Measurements from ENCODE around the gene CNN2. TPM values are rescaled to one million over a fixed set of nuclear protein-coding genes. Genes with fewer than 3 reads are reported as not detected.

Gene CNN2
- total and polyA plus RNA-seq, 9 donors, result 31.3 to 64.9 (median 53.7) TPM

Other genes starting within 250 kb of the CNN2 start
- 50.6 TPM for gene PTBP1, start 229.2 kb upstream of the CNN2 start, total RNA-seq
- gene PTBP1, start 229.2 kb upstream of the CNN2 start, polyA plus RNA-seq (ENCODE audit: insufficient read depth in 1 of 8, insufficient read length in 8 of 8, low replicate concordance in 1 of 8), result 100 to 1,000 TPM; 101 to 207 (median 152) TPM
- gene PLPPR3, start 204.7 kb upstream of the CNN2 start, total RNA-seq, result 0.35 TPM
- under 1 TPM; 0.13 to 0.90 (median 0.54) TPM for gene PLPPR3, start 204.7 kb upstream of the CNN2 start, polyA plus RNA-seq (ENCODE audit: insufficient read depth in 1 of 8, insufficient read length in 8 of 8, low replicate concordance in 1 of 8)
- 0.18 TPM for gene AZU1, start 198.8 kb upstream of the CNN2 start, total RNA-seq
- 1 to 10 TPM; 1.2 to 6.5 (median 2.3) TPM for gene AZU1, start 198.8 kb upstream of the CNN2 start, polyA plus RNA-seq (ENCODE audit: insufficient read depth in 1 of 8, insufficient read length in 8 of 8, low replicate concordance in 1 of 8)
- gene PRTN3, start 185.6 kb upstream of the CNN2 start, total RNA-seq, result 0.44 TPM
- 10 to 100 TPM in 1 of 8 donors, 1 to 10 TPM in 7; 1.5 to 11.6 (median 3.9) TPM for gene PRTN3, start 185.6 kb upstream of the CNN2 start, polyA plus RNA-seq (ENCODE audit: insufficient read depth in 1 of 8, insufficient read length in 8 of 8, low replicate concordance in 1 of 8)
- gene ELANE, start 174.3 kb upstream of the CNN2 start, total RNA-seq, result 0.22 TPM
- gene ELANE, start 174.3 kb upstream of the CNN2 start, polyA plus RNA-seq (ENCODE audit: insufficient read depth in 1 of 8, insufficient read length in 8 of 8, low replicate concordance in 1 of 8), result 1 to 10 TPM in 2 of 8 donors, under 1 TPM in 6; 0.36 to 4.4 (median 0.67) TPM
- 8.7 TPM for gene CFD, start 166.9 kb upstream of the CNN2 start, total RNA-seq
- gene CFD, start 166.9 kb upstream of the CNN2 start, polyA plus RNA-seq (ENCODE audit: insufficient read depth in 1 of 8, insufficient read length in 8 of 8, low replicate concordance in 1 of 8), result 1 to 10 TPM; 1.1 to 3.2 (median 1.9) TPM
- 11.6 TPM for gene MED16, start 133.4 kb upstream of the CNN2 start, total RNA-seq
- 10 to 100 TPM; 31.9 to 48.1 (median 38.4) TPM for gene MED16, start 133.4 kb upstream of the CNN2 start, polyA plus RNA-seq (ENCODE audit: insufficient read depth in 1 of 8, insufficient read length in 8 of 8, low replicate concordance in 1 of 8)
- not detected for gene RNU6-9, start 133.1 kb upstream of the CNN2 start, total RNA-seq
- gene RNU6-9, start 133.1 kb upstream of the CNN2 start, polyA plus RNA-seq (ENCODE audit: insufficient read depth in 1 of 8, insufficient read length in 8 of 8, low replicate concordance in 1 of 8), result not detected
- gene R3HDM4, start 113.4 kb upstream of the CNN2 start, total RNA-seq, result 13.1 TPM
- 10 to 100 TPM; 30.4 to 38.6 (median 34.7) TPM for gene R3HDM4, start 113.4 kb upstream of the CNN2 start, polyA plus RNA-seq (ENCODE audit: insufficient read depth in 1 of 8, insufficient read length in 8 of 8, low replicate concordance in 1 of 8)
- gene KISS1R, start 109.3 kb upstream of the CNN2 start, total RNA-seq, result not detected
- not detected for gene KISS1R, start 109.3 kb upstream of the CNN2 start, polyA plus RNA-seq (ENCODE audit: insufficient read depth in 1 of 8, insufficient read length in 8 of 8, low replicate concordance in 1 of 8)
- 9.7 TPM for gene ARID3A, start 100.6 kb upstream of the CNN2 start, total RNA-seq
- gene ARID3A, start 100.6 kb upstream of the CNN2 start, polyA plus RNA-seq (ENCODE audit: insufficient read depth in 1 of 8, insufficient read length in 8 of 8, low replicate concordance in 1 of 8), result 10 to 100 TPM in 7 of 8 donors, 1 to 10 TPM in 1; 9.4 to 19.1 (median 16.7) TPM
- gene WDR18, start 42.3 kb upstream of the CNN2 start, total RNA-seq, result 24.6 TPM
- 10 to 100 TPM; 25.9 to 46.9 (median 32.8) TPM for gene WDR18, start 42.3 kb upstream of the CNN2 start, polyA plus RNA-seq (ENCODE audit: insufficient read depth in 1 of 8, insufficient read length in 8 of 8, low replicate concordance in 1 of 8)
- gene GRIN3B, start 26.2 kb upstream of the CNN2 start, total RNA-seq, result not detected
- gene GRIN3B, start 26.2 kb upstream of the CNN2 start, polyA plus RNA-seq (ENCODE audit: insufficient read depth in 1 of 8, insufficient read length in 8 of 8, low replicate concordance in 1 of 8), result under 1 TPM; 0.11 to 0.58 (median 0.30) TPM
- 60.5 TPM for gene TMEM259, start 5.5 kb upstream of the CNN2 start, total RNA-seq
- gene TMEM259, start 5.5 kb upstream of the CNN2 start, polyA plus RNA-seq (ENCODE audit: insufficient read depth in 1 of 8, insufficient read length in 8 of 8, low replicate concordance in 1 of 8), result 100 to 1,000 TPM in 3 of 8 donors, 10 to 100 TPM in 5; 73.8 to 115 (median 87.3) TPM
- gene RNU6-2, start 5.1 kb upstream of the CNN2 start, total RNA-seq, result not detected
- gene RNU6-2, start 5.1 kb upstream of the CNN2 start, polyA plus RNA-seq (ENCODE audit: insufficient read depth in 1 of 8, insufficient read length in 8 of 8, low replicate concordance in 1 of 8), result not detected
- gene ABCA7, start 13.5 kb downstream of the CNN2 start, total RNA-seq, result 8.9 TPM
- gene ABCA7, start 13.5 kb downstream of the CNN2 start, polyA plus RNA-seq (ENCODE audit: insufficient read depth in 1 of 8, insufficient read length in 8 of 8, low replicate concordance in 1 of 8), result 10 to 100 TPM in 7 of 8 donors, 1 to 10 TPM in 1; 7.9 to 23.0 (median 15.6) TPM
- gene ARHGAP45, start 40.6 kb downstream of the CNN2 start, total RNA-seq, result 5.0 TPM
- gene ARHGAP45, start 40.6 kb downstream of the CNN2 start, polyA plus RNA-seq (ENCODE audit: insufficient read depth in 1 of 8, insufficient read length in 8 of 8, low replicate concordance in 1 of 8), result 10 to 100 TPM in 7 of 8 donors, 1 to 10 TPM in 1; 8.6 to 13.1 (median 11.2) TPM
- gene POLR2E, start 68.8 kb downstream of the CNN2 start, total RNA-seq, result 69.6 TPM
- gene POLR2E, start 68.8 kb downstream of the CNN2 start, polyA plus RNA-seq (ENCODE audit: insufficient read depth in 1 of 8, insufficient read length in 8 of 8, low replicate concordance in 1 of 8), result 100 to 1,000 TPM; 117 to 149 (median 133) TPM
- 145 TPM for gene GPX4, start 77.4 kb downstream of the CNN2 start, total RNA-seq
- gene GPX4, start 77.4 kb downstream of the CNN2 start, polyA plus RNA-seq (ENCODE audit: insufficient read depth in 1 of 8, insufficient read length in 8 of 8, low replicate concordance in 1 of 8), result 100 to 1,000 TPM; 156 to 203 (median 163) TPM
- 7.4 TPM for gene SBNO2, start 147.7 kb downstream of the CNN2 start, total RNA-seq
- gene SBNO2, start 147.7 kb downstream of the CNN2 start, polyA plus RNA-seq (ENCODE audit: insufficient read depth in 1 of 8, insufficient read length in 8 of 8, low replicate concordance in 1 of 8), result 10 to 100 TPM in 6 of 8 donors, 1 to 10 TPM in 2; 8.8 to 16.7 (median 12.4) TPM
- gene STK11, start 179.2 kb downstream of the CNN2 start, total RNA-seq, result 46.9 TPM
- gene STK11, start 179.2 kb downstream of the CNN2 start, polyA plus RNA-seq (ENCODE audit: insufficient read depth in 1 of 8, insufficient read length in 8 of 8, low replicate concordance in 1 of 8), result 10 to 100 TPM; 45.3 to 59.1 (median 56.8) TPM
- gene CBARP, start 211.4 kb downstream of the CNN2 start, total RNA-seq, result 0.84 TPM
- gene CBARP, start 211.4 kb downstream of the CNN2 start, polyA plus RNA-seq (ENCODE audit: insufficient read depth in 1 of 8, insufficient read length in 8 of 8, low replicate concordance in 1 of 8), result 1 to 10 TPM; 1.1 to 2.9 (median 1.9) TPM
- 99.2 TPM for gene ATP5F1D, start 215.1 kb downstream of the CNN2 start, total RNA-seq
- 100 to 1,000 TPM; 134 to 211 (median 166) TPM for gene ATP5F1D, start 215.1 kb downstream of the CNN2 start, polyA plus RNA-seq (ENCODE audit: insufficient read depth in 1 of 8, insufficient read length in 8 of 8, low replicate concordance in 1 of 8)
- 9.2 TPM for gene MIDN, start 222.0 kb downstream of the CNN2 start, total RNA-seq
- gene MIDN, start 222.0 kb downstream of the CNN2 start, polyA plus RNA-seq (ENCODE audit: insufficient read depth in 1 of 8, insufficient read length in 8 of 8, low replicate concordance in 1 of 8), result 10 to 100 TPM; 27.8 to 54.7 (median 41.0) TPM
- 402 TPM for gene CIRBP, start 242.7 kb downstream of the CNN2 start, total RNA-seq
- 100 to 1,000 TPM; 505 to 613 (median 556) TPM for gene CIRBP, start 242.7 kb downstream of the CNN2 start, polyA plus RNA-seq (ENCODE audit: insufficient read depth in 1 of 8, insufficient read length in 8 of 8, low replicate concordance in 1 of 8)
- 14.0 TPM for gene FAM174C, start 248.9 kb downstream of the CNN2 start, total RNA-seq
- 10 to 100 TPM; 11.6 to 17.8 (median 15.1) TPM for gene FAM174C, start 248.9 kb downstream of the CNN2 start, polyA plus RNA-seq (ENCODE audit: insufficient read depth in 1 of 8, insufficient read length in 8 of 8, low replicate concordance in 1 of 8)